ENCODE data around the gene RHBDL3. TPM values are rescaled to one million over a fixed set of nuclear protein-coding genes. Genes with fewer than 3 reads are reported as not detected.
A peak's percentile ranks its signal among the peaks of the same experiment; 100 is the strongest.

Gene RHBDL3
- total and polyA plus RNA-seq, 2 of the 8 experiments (the other 6 are each of a cell fraction or from before 2014, with no cell fraction given) = 9.6 to 12.2 TPM

- no peak overlapping the region for H4K8ac ChIP-seq (ENCODE audit: extremely low read depth, insufficient read depth, low read length)
- FAIRE-seq (no peak), DNase-seq (ENCODE audit: low read depth in 1 of 2, low spot score in 2 of 2) (no peak)
- H3K23ac ChIP-seq (ENCODE audit: insufficient read length) = no peak overlapping the region
- H2AK5ac ChIP-seq (ENCODE audit: low read depth, low read length) = no peak overlapping the region; the same call in 1 of the 2 replicates
- no peak overlapping the region for H3K27ac ChIP-seq (ENCODE audit: low read depth, low read length)
- POLR2A ChIA-PET (ENCODE audit: partially characterized antibody) = interaction anchor here (1.0 to 1.7 kb wide), 3 partner anchors 8 to 13 kb away, joined by 3 to 4 read pairs (median 3); no protein-coding TSS in a partner anchor
- no peak overlapping the region for H2BK20ac ChIP-seq (ENCODE audit: low read length)
- H2AFZ ChIP-seq (ENCODE audit: low read length) = no peak overlapping the region
- no peak overlapping the region for H3K4me2 ChIP-seq (ENCODE audit: insufficient read depth in 1 of 2, low read depth in 2 of 2, low read length in 2 of 2)
- H3K18ac ChIP-seq (ENCODE audit: extremely low read depth, low read length) = no peak overlapping the region
- no peak overlapping the region for H2BK120ac ChIP-seq (replicated peaks; ENCODE audit: low read depth, low read length)
- no peak overlapping the region for H3K4me3 ChIP-seq (ENCODE audit: extremely low read depth in 1 of 4, insufficient read depth in 2 of 4, low read depth in 3 of 4, low read length in 4 of 4)
- no peak overlapping the region; the same call in 1 of the 2 replicates for H2BK5ac ChIP-seq (ENCODE audit: low read depth, low read length)
- H3K4ac ChIP-seq (replicated peaks; ENCODE audit: insufficient read length, low read depth, low read length) = no peak overlapping the region
- no peak overlapping the region for H3K9ac ChIP-seq (replicated peaks in 1 of 4; ENCODE audit: extremely low read depth in 1 of 4, low read depth in 3 of 4, low read length in 3 of 4)
- H4K5ac ChIP-seq (ENCODE audit: insufficient read length, low read depth, low read length) = no peak overlapping the region
- no peaks in the 10 kb centered on the region for H3K79me2 ChIP-seq (ENCODE audit: control insufficient read depth in 1 of 2, insufficient read depth in 2 of 2, low read length in 2 of 2)
- H4K91ac ChIP-seq (replicated peaks; ENCODE audit: insufficient read length, low read length) = no peak overlapping the region
- H2BK15ac ChIP-seq (ENCODE audit: low read length) = peak overlapping the region; percentile 50; the same call in 1 of the 2 replicates
- CTCF ChIA-PET (ENCODE audit: partially characterized antibody) = interaction anchor here (0.6 to 1.1 kb wide), 2 partner anchors 27 to 55 kb away, joined by 3 read pairs; no protein-coding TSS in a partner anchor
- no peak overlapping the region for H2BK12ac ChIP-seq (ENCODE audit: low read depth, low read length)
- H3K27me3 ChIP-seq (replicated peaks in 1 of 4; ENCODE audit: control insufficient read depth in 3 of 4, extremely low read depth in 1 of 4, insufficient read depth in 3 of 4, low read length in 3 of 4) = no peaks in the 10 kb centered on the region
- peaks cover under 1 to 21% (median 5%) of the 10 kb centered on the region in 4 experiments for H3K4me1 ChIP-seq (replicated peaks in 1 of 4; ENCODE audit: control insufficient read depth in 3 of 4, insufficient read depth in 4 of 4, low read length in 3 of 4)
- 91% methylated on average over 6 of the region's 6 CpGs; no CpG with 5 or more reads in 1 of the 2 experiments for WGBS, 2 experiments (ENCODE audit: extremely low coverage in 1 of 2, insufficient coverage in 1 of 2, insufficient read length in 1 of 2, insufficient replicate concordance in 2 of 2, low coverage in 1 of 2, low lambda C conversion rate in 2 of 2, missing lambda C conversion rate in 1 of 2)
- no peaks in the 10 kb centered on the region for H3K23me2 ChIP-seq (ENCODE audit: low read depth, low read length)
- H3K36me3 ChIP-seq (ENCODE audit: control insufficient read depth in 2 of 4, insufficient read depth in 4 of 4, low read length in 3 of 4) = peaks cover 0 to 29% (median 0%) of the 10 kb centered on the region in 4 experiments; a peak in 3 of 8 replicates
- no peak overlapping the region for H3K14ac ChIP-seq (ENCODE audit: insufficient read length)
- no peaks in the 10 kb centered on the region for H4K20me1 ChIP-seq (replicated peaks in 1 of 2; ENCODE audit: control insufficient read depth in 1 of 2, insufficient read depth in 2 of 2, low read length in 2 of 2)
- no peaks in the 10 kb centered on the region for H3K9me3 ChIP-seq (ENCODE audit: insufficient read depth in 2 of 2, low read depth in 1 of 2, low read length in 1 of 2)
- no peaks in the 10 kb centered on the region for H3K79me1 ChIP-seq (ENCODE audit: low read depth, low read length)
- no peak overlapping the region for H3K56ac ChIP-seq (replicated peaks; ENCODE audit: insufficient read length, low read depth, low read length)
- TF ChIP-seq ASH2L (IDR thresholded peaks at IDR 0.05; ENCODE audit: low read length) (no peak), RFX5 (IDR thresholded peaks at IDR 0.05; ENCODE audit: borderline replicate concordance, low read depth, low read length) (no peak), RBBP5 (IDR thresholded peaks at IDR 0.05; ENCODE audit: borderline replicate concordance, low read depth, low read length) (no peak), TBP (IDR thresholded peaks at IDR 0.05; ENCODE audit: low read depth, low read length) (no peak), TAF7 (optimal IDR thresholded peaks at IDR 0.05; ENCODE audit: borderline replicate concordance, low read depth, low read length) (no peak), PHF8 (conservative IDR thresholded peaks at IDR 0.05; ENCODE audit: low read depth, low read length) (no peak), SP1 (IDR thresholded peaks at IDR 0.05; ENCODE audit: low read depth, low read length) (no peak), HDAC6 (IDR thresholded peaks at IDR 0.05; ENCODE audit: low read depth, low read length) (no peak), GTF2F1 (IDR thresholded peaks at IDR 0.05; ENCODE audit: borderline replicate concordance, low read depth, low read length) (no peak), HDAC2 (IDR thresholded peaks at IDR 0.05; ENCODE audit: borderline replicate concordance in 1 of 2, low read depth in 2 of 2, low read length in 2 of 2) (no peak), CHD2 (IDR thresholded peaks at IDR 0.05; ENCODE audit: low read length) (no peak), SIRT6 (IDR thresholded peaks at IDR 0.05; ENCODE audit: low read length) (no peak), RNF2 (IDR thresholded peaks at IDR 0.05; ENCODE audit: borderline replicate concordance, low read depth, low read length, missing control alignments, poor library complexity, severe bottlenecking) (no peak), BRCA1 (IDR thresholded peaks at IDR 0.05; ENCODE audit: low read depth, low read length) (no peak)
Observed at GRCh38 chr17:32297860-32298259, 32.2 kb downstream of the RHBDL3 start.
